Left ventricle myocardium inferior (tissue), 1 donor: ENCODE data around the gene GUCY1A2. TPM values are rescaled to one million over a fixed set of nuclear protein-coding genes. Genes with fewer than 3 reads are reported as not detected.

Experiments used
- DNase-seq: peaks from one replicate; pipeline ENCODE4 v3.0.0-alpha.2; 2020
- H3K27ac ChIP-seq: fragments of 200-600 bp; replicated peaks from 2 replicates; pipeline ENCODE4 v1.8.0; 2021
- H3K27me3 ChIP-seq: fragments of 200-600 bp; 2 replicates; pipeline ENCODE4 v1.8.0; 2021; ENCODE audit warnings: low read depth
- H3K36me3 ChIP-seq: fragments of 200-600 bp; 2 replicates; pipeline ENCODE4 v1.8.0; 2021
- H3K4me1 ChIP-seq: fragments of 200-600 bp; 2 replicates; pipeline ENCODE4 v1.8.0; 2021
- H3K4me3 ChIP-seq: fragments of 200-600 bp; 2 replicates; pipeline ENCODE4 v1.8.0; 2021; ENCODE audit warnings: mild to moderate bottlenecking, moderate library complexity
- H3K9me3 ChIP-seq: fragments of 200-600 bp; replicated peaks from 2 replicates; pipeline ENCODE4 v1.8.0; 2021
- intact Hi-C: fragments of 100-400 bp; cut with micrococcal nuclease; formaldehyde crosslinking; loops from one replicate; pipeline ENCODE4 v1.11.0; 2022
- total RNA-seq: library from RNA; stranded (reverse); fragmentation: NEBNext Ultra II Directional; extraction: Animal tissue kit (Norgen Biotek cat#: 25700); gene quantifications from one replicate; pipeline ENCODE4 v1.2.1, GENCODE V29; 2021
- TF ChIP-seq, protein P1 (sequence below): fragments of 200-600 bp; IDR thresholded peaks from 2 replicates; pipeline ENCODE4 v1.8.0; 2021; ENCODE audit warnings: antibody characterized with exemption, mild to moderate bottlenecking, borderline replicate concordance
- donor health status: DM: no; HTN: yes; CAD: no; lungs with severe emphysema.

GUCY1A2 gene
- total RNA-seq, 1 donor from 2014 or later: 10.2 TPM

DNA sequence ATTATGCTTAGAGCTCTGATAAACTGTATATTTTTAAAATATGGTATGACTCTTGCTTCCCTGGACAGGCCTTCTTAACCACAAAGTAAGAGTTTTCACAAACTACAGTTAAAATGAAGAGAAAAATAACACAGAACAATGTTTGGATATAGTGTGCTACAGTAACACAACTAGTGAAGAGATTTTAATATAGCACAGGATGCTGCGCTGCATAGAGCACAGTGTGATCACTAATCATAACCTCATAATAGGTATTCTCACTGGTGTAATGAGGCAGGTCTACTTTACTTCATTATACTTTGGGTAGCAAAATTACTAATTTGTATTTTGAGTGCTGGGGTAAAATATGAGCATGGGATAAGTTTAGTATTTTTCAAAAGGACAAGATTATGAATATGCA, 256.5 kb downstream of the GUCY1A2 start:
- no peaks in the 10 kb centered on the region for H3K36me3 ChIP-seq
- no peaks in the 10 kb centered on the region for H3K4me1 ChIP-seq
- H3K27me3 ChIP-seq: no peaks in the 10 kb centered on the region
- H3K27ac ChIP-seq: no peak overlapping the region
- no peaks in the 10 kb centered on the region for H3K9me3 ChIP-seq
- TF ChIP-seq, protein P1, sequence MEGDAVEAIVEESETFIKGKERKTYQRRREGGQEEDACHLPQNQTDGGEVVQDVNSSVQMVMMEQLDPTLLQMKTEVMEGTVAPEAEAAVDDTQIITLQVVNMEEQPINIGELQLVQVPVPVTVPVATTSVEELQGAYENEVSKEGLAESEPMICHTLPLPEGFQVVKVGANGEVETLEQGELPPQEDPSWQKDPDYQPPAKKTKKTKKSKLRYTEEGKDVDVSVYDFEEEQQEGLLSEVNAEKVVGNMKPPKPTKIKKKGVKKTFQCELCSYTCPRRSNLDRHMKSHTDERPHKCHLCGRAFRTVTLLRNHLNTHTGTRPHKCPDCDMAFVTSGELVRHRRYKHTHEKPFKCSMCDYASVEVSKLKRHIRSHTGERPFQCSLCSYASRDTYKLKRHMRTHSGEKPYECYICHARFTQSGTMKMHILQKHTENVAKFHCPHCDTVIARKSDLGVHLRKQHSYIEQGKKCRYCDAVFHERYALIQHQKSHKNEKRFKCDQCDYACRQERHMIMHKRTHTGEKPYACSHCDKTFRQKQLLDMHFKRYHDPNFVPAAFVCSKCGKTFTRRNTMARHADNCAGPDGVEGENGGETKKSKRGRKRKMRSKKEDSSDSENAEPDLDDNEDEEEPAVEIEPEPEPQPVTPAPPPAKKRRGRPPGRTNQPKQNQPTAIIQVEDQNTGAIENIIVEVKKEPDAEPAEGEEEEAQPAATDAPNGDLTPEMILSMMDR: no peak
- DNase-seq: no peak
- intact Hi-C loops: no loop called here
- H3K4me3 ChIP-seq: no peak overlapping the region

DNA sequence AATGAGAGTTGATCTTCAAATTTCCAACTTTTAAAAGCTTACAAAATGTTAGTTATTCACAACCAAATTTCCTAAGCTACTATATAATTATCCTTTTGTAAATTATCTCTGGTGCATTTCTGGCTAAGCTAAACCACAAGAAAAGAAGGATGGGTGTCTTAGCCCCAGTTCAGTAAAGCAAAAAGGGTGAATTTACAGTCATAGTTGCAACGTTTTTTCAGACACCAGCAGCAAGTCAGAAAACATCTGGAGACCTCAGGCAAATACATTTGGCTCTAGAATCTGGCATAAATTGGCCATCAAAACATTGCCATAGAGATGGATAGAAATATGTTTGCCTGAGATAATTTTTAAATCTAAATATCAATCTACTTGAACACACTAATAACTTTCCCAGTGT, 257.0 kb downstream of the GUCY1A2 start:
- H3K4me1 ChIP-seq: no peaks in the 10 kb centered on the region
- no peak overlapping the region for H3K27ac ChIP-seq
- no peak overlapping the region for H3K4me3 ChIP-seq
- DNase-seq: no peak
- intact Hi-C loops: no loop called here
- H3K9me3 ChIP-seq: no peaks in the 10 kb centered on the region
- H3K36me3 ChIP-seq: no peaks in the 10 kb centered on the region
- TF ChIP-seq, protein P1: no peak
- H3K27me3 ChIP-seq: no peaks in the 10 kb centered on the region

DNA sequence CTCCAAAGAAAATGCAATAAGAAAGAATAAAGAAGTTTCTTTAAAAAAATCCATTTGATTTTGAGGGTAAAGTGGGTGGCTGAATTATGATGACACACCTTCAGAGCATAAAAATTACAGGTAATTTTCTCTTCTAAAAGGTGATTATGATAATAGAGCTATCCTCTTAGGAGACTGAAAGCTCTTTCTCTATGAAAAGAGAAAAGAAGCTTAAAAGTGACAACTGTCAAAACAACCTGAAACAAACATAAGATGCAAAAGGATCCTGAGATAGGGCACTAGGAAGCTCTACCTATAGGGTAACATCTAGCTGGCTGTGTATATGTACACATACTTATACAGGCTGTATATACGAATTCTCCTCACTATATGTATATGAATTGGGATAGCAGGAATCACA, 270.2 kb downstream of the GUCY1A2 start:
- intact Hi-C loops: no loop called here
- TF ChIP-seq, protein P1: no peak
- no peaks in the 10 kb centered on the region for H3K27me3 ChIP-seq

DNA sequence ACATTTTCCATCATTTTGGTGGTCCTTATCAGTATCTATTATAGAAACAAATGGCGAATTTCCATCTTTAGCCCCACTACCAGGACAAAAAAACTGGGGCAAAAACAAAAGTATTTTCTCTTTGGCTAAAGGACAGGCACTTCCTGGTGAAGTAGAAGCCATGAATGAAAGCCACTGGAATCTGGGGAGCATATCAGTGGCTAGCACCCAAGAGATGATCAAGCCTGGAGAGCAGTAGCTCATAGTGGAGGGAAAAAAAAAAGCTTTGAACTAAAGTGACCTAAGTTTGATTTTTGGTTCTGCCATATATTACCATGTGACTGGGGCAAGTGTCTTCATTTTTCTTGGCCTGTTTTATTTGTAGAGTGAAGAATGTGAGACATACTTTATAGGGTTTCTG, 272.3 kb downstream of the GUCY1A2 start:
- intact Hi-C loops: no loop called here
- TF ChIP-seq, protein P1: no peak
- no peaks in the 10 kb centered on the region for H3K36me3 ChIP-seq
- H3K27me3 ChIP-seq: no peaks in the 10 kb centered on the region
- no peaks in the 10 kb centered on the region for H3K9me3 ChIP-seq
- no peaks in the 10 kb centered on the region for H3K4me1 ChIP-seq
- no peak overlapping the region for H3K4me3 ChIP-seq
- H3K27ac ChIP-seq: no peak overlapping the region
- no peak for DNase-seq

More for the DNA sequence above, 270.2 kb downstream of the GUCY1A2 start:
- no peak for DNase-seq
- no peaks in the 10 kb centered on the region for H3K36me3 ChIP-seq
- H3K4me3 ChIP-seq: no peak overlapping the region
- peaks cover 7% of the 10 kb centered on the region for H3K9me3 ChIP-seq
- no peaks in the 10 kb centered on the region for H3K4me1 ChIP-seq
- H3K27ac ChIP-seq: no peak overlapping the region

DNA sequence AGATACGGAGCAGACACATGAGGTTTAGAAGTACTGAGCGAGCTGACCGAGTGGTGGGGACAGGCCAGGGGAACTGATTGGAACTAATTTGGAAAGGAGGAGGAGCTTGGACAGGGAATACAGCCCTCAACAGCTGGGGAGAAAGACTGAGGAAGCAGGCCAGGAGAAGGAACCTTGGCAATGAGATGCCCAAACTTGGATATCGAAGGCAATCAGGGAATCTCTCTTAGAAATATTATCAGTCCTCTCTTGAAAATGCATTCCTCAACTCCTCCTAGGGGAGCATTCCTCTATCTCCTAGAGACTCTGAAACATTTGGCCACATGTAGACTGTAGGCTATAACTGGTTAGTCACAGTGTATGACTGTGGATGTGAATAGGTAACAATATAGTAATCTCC, 284.6 kb downstream of the GUCY1A2 start:
- intact Hi-C loops: no loop called here
- TF ChIP-seq, protein P1: no peak
- no peak for DNase-seq

DNA sequence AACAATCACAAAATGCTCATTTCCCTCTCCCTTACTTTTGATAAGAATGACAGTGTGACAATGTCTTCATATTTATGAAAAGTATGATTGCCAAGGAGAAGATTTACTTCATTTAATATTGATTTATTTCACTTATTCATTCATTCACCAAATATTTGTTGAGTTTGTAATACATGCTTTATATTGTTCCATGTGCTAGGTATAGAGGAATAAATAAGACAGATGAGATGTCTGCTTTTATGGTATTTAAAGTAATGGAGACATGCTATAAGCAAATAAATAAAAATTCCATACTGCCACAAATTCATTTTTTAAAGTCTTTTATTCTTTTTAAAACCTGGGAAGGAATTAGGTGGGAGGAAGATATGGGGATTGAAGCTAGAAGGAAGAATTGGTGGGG, 289.4 kb downstream of the GUCY1A2 start:
- intact Hi-C loops: no loop called here
- no peaks in the 10 kb centered on the region for H3K36me3 ChIP-seq
- peaks cover 3% of the 10 kb centered on the region for H3K4me1 ChIP-seq
- no peak overlapping the region for H3K27ac ChIP-seq
- no peaks in the 10 kb centered on the region for H3K27me3 ChIP-seq
- no peak for DNase-seq
- TF ChIP-seq, protein P1: no peak
- no peaks in the 10 kb centered on the region for H3K9me3 ChIP-seq
- H3K4me3 ChIP-seq: no peak overlapping the region

More for the DNA sequence above, 284.6 kb downstream of the GUCY1A2 start:
- Histone ChIP-seq H3K9me3 (peaks cover 25% of the 10 kb centered on the region), H3K4me1 (peaks cover 3% of the 10 kb centered on the region), H3K36me3 (no peaks in the 10 kb centered on the region), H3K27ac (no peak overlapping the region), H3K4me3 (no peak overlapping the region), H3K27me3 (no peaks in the 10 kb centered on the region)
